HEK293T (cell line): ENCODE measurements around the gene RNF123.

Experiments used
- ARNT ChIP-seq: fragments of 450-650 bp; IDR thresholded peaks from 2 replicates; pipeline ENCODE4 v1.6.1; 2017; ENCODE audit warnings: mild to moderate bottlenecking
- BHLHE40 ChIP-seq: fragments of 450-650 bp; IDR thresholded peaks from 2 replicates; pipeline ENCODE4 v1.6.1; 2016; ENCODE audit warnings: mild to moderate bottlenecking, moderate library complexity, borderline replicate concordance
- ELF4 ChIP-seq: fragments of 450-650 bp; IDR thresholded peaks from 2 replicates; pipeline ENCODE4 v1.6.1; 2017; ENCODE audit warnings: antibody characterized with exemption
- FOXA1 ChIP-seq: fragments of 450-650 bp; IDR thresholded peaks from 2 replicates; pipeline ENCODE4 v1.6.1; 2016; ENCODE audit warnings: mild to moderate bottlenecking
- FOXM1 ChIP-seq: fragments of 450-650 bp; IDR thresholded peaks from 2 replicates; pipeline ENCODE4 v1.6.1; 2017; ENCODE audit warnings: mild to moderate bottlenecking, borderline replicate concordance
- HDGF ChIP-seq: fragments of 450-650 bp; IDR thresholded peaks from 2 replicates; pipeline ENCODE4 v1.6.1; 2017; ENCODE audit warnings: antibody characterized with exemption, borderline replicate concordance
- LEF1 ChIP-seq: fragments of 450-650 bp; IDR thresholded peaks from 2 replicates; pipeline ENCODE4 v1.6.1; 2017; ENCODE audit warnings: mild to moderate bottlenecking, borderline replicate concordance
- SP1 ChIP-seq: fragments of 450-650 bp; IDR thresholded peaks from 2 replicates; pipeline ENCODE4 v1.6.1; 2017
- TARDBP ChIP-seq: fragments of 450-650 bp; IDR thresholded peaks from 2 replicates; pipeline ENCODE4 v1.6.1; 2016

DNA sequence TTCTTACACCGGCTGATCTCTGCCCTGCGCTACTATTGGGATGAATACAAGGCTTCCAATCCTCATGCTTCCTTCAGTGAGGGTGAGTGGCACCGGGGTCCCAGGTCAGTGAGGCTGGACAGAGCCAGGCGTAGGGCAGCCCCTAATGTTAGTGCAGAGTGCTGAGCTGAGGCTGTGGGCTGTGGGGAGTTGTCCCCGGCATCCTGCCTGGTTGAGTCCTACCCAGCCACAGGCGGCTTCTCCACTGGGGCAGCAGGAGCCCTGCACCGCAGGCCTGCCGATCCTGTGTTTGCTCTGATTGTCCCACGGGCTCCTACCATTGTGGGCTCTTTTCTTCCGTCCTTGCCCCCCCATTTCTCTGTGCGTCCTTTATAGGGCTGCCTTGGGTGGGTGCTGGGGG, 13.3 kb downstream of the RNF123 start:
- TF ChIP-seq BHLHE40 (no peak), SP1 (no peak), FOXA1 (no peak), FOXM1 (no peak), ARNT (no peak), TARDBP (no peak), LEF1 (no peak), ELF4 (no peak), HDGF (no peak)
